Hematopoietic multipotent progenitor cell treated with erythropoietin and hydrocortisone succinate and interleukin-3 and kit ligand, for 6 days (in vitro differentiated cells): ENCODE measurements around the gene ACTRT1.

Experiments used
- DNase-seq: peaks from one replicate; pipeline ENCODE4 v3.0.0-alpha.2; 2015

ACTRT1 gene

GRCh38 chrX:128052303-128052702 is at the start of gene ACTRT1:
Gene ACTRT1, minus strand, starts transcription at chrX:128052403. Its CDS starts 197 bp downstream, at chrX:128052206.
- no peak for DNase-seq

- no peak for DNase-seq
Measured at GRCh38 chrX:128078545-128078944, 26.3 kb upstream of the ACTRT1 start.

- no peak for DNase-seq
Measured at GRCh38 chrX:128057421-128057820, 5.2 kb upstream of the ACTRT1 start.

- DNase-seq: no peak
Measured at GRCh38 chrX:128051526-128051925, 677 bp downstream of the ACTRT1 start.

- DNase-seq: no peak
Measured at GRCh38 chrX:128035318-128035717, 16.9 kb downstream of the ACTRT1 start.

GRCh38 chrX:128021566-128021965 is 30.6 kb downstream of the ACTRT1 start:
- no peak for DNase-seq

GRCh38 chrX:128020701-128021100 is 31.5 kb downstream of the ACTRT1 start:
- no peak for DNase-seq

GRCh38 chrX:128019218-128019617 is 33.0 kb downstream of the ACTRT1 start:
- DNase-seq: no peak

- no peak for DNase-seq
Measured at GRCh38 chrX:128012015-128012414, 40.2 kb downstream of the ACTRT1 start.

GRCh38 chrX:128007882-128008281 is 44.3 kb downstream of the ACTRT1 start:
- no peak for DNase-seq
